ENCODE results near the gene ZBTB20.
"Not testable (repeated sequence)": the region's sequence is repeated elsewhere in the genome, so short reads cannot be mapped to it uniquely, and the experiment has no call there.

The ZBTB20 gene

GRCh38 chr3:114824014-114824413 lies 323.1 kb downstream of the ZBTB20 start:
- DNase-seq = no peak

DNA sequence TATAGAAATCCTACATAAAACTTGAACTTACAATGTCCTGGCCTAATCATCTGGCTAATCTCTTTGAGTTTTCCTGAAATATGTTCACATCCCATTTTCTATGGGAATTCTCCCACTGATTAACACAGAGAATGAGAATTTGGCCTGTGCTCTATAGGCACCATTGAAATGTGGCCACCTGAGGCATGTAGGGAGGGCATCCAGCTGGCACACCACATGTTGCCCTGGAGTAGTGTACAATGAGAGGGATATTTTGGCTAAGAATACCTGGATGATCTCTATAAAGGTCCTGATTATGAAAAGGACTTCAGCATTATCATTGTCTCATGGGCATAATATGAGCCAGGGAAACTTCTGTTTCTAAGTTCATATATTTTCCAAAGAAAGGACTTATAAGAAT lies 324.0 kb downstream of the ZBTB20 start:
- no peak for DNase-seq

GRCh38 chr3:114816052-114816451 lies 331.0 kb downstream of the ZBTB20 start:
- no peak for DNase-seq

DNA sequence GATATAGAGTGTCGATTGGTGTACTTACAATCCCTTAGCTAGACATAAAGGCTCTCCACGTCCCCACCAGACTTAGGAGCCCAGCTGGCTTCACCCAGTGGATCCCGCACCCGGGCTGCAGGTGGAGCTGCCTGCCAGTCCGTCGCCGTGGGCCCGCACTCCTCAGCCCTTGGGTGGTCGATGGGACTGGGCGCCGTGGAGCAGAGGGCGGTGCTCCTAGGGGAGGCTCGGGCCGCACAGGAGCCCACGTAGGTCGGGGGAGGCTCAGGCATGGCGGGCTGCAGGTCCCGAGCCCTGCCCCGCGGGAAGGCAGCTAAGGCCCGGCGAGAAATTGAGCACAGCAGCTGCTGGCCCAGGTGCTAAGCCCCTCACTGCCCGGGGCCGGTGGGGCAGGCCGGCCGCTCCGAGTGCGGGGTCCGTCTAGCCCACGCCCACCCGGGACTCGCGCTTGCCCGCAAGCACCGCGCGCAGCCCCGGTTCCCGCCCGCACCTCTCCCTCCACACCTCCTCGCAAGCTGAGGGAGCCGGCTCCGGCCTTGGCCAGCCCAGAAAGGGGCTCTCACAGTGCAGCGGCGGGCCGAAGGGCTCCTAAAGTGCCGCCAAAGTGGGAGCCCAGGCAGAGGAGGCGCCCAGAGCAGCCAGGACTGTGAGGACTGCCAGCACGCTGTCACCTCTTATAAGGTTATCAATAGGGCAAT lies 334.4 kb downstream of the ZBTB20 start:
- DNase-seq = not testable (repeated sequence)

GRCh38 chr3:114809668-114810413 lies 337.2 kb downstream of the ZBTB20 start:
- DNase-seq = peak; percentile 53

DNA sequence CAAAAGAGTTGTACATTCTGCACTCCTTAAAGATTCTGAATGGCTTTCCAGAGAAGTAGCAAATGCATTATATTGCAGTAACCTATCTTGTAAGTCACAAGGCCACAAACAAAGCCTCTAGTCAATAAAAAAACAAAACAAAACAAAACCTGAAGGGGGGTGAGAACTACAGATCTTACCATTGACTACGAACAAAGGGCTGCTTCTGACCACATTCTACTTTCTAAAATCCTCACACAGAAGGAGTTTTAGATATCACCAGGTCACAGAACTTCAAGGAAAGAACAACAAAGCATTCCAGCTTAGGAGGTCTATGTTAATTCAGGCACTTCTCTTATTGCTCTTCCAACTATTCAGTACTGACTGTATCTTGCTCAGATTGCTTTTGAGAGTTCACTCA lies 343.0 kb downstream of the ZBTB20 start:
- no peak for DNase-seq

DNA sequence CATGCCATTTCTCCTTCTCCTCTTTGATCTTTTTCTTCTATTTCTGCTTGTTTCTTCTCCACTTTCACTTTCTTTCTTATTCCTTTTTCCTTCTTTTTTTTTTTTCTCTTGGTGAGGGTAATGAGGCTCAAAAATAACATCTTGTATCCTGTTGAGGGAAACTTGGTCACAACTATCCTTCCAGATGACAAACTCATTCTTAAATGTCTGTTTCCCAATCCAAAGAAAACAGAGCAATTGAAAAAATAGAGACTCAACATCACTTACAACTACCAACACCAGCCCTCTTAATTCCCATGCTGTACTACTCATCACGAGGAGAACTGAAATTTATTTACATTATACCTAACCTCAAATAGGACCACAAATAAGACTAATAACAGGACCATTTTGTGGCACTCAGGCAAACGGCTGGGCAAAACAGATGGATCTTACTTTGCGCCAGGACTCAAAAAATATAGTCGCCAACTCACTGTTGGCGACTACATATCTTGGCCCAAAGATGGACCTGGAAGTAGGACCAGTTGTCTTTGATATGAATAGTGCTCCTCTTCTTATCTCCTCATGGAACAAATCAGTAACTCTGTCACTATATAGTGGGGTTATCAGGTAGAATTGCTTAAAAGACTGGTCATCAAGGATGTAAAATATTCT lies 343.9 kb downstream of the ZBTB20 start:
- no peak for DNase-seq

GRCh38 chr3:114800272-114801031 lies 346.6 kb downstream of the ZBTB20 start:
- no peak for DNase-seq

DNA sequence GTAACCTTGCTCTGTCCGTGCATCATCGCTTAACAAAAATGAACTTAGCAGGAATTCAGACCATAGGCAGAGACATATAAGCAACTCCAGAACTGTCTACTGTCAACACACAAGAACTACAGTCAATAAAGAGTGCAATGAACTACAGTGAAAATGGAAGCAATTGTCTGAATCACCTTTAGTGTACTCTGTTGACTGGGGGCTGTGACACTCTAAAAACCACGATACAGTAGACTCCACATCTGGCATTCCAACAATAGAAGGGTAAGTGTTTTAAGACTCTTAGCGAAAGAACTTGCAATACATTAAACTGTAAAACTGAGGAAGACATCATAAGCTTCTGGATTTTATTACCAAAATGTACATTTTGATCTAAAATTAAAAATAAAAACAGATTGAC lies 347.3 kb downstream of the ZBTB20 start:
- DNase-seq = no peak

- DNase-seq = no peak
These were observed 350.3 kb downstream of the ZBTB20 start for GRCh38 chr3:114796796-114797195.

DNA sequence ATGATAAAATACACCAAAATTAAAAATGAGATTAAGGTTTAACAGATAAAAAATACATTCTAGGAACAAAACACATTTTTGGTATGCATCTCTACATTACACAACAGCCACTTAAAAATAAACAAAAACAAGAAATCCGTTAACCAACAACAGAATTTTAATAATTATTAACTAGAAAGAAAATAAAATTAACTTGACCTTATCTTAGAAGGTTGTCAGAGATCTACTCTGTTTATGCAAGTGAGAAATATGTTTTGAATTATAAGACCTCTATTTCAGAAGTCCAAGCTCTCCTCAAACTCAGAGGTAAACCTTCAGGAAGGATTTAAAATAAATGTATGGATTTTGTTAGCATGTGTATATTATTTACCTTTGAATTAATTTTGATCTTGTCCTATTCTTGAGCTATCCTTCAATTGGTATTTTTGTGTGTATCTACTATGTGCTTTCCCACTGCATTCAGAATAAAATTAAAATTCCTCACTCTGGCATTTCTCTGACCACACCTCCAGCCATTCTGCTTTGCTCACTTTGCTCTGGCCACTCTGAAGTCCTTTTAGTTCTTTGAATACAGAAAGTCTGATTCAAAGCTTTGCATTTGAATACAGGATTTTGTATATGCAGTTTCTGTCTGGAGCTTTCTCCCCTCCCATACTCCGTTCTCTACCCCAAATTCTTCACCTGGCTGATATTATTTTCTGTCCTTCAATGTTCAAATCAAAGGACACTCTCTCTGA lies 352.0 kb downstream of the ZBTB20 start:
- DNase-seq = no peak

GRCh38 chr3:114792159-114792918 lies 354.7 kb downstream of the ZBTB20 start:
- DNase-seq = no peak

GRCh38 chr3:114790752-114791151 lies 356.3 kb downstream of the ZBTB20 start:
- DNase-seq = no peak

- DNase-seq = no peak
These were observed 357.3 kb downstream of the ZBTB20 start for GRCh38 chr3:114789803-114790202.

DNA sequence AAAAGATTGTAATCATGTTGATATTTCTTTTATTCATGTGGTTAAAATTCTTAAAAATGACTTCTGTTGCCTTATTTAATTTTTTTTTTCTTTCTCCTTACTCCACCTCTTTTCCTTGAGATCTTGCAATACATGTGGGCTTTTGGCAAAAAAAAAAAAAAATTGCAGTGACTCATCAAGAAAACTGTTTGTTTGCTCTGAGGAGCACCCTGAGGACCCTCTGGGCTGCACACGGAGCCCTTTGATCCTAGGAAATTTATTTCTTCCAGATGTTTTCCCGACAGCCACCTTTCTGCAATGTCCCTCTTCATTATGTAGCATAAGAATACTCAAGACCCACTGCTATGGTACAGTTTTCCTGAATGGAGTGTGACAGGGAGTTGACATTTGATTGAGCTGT lies 371.7 kb downstream of the ZBTB20 start:
- no peak for DNase-seq

- no peak for DNase-seq
These were observed 376.2 kb downstream of the ZBTB20 start for GRCh38 chr3:114770874-114771273.

- DNase-seq = no peak
These were observed 383.0 kb downstream of the ZBTB20 start for GRCh38 chr3:114764056-114764492.

GRCh38 chr3:114762144-114762543 lies 384.9 kb downstream of the ZBTB20 start:
- no peak for DNase-seq

GRCh38 chr3:114760679-114761078 lies 386.4 kb downstream of the ZBTB20 start:
- DNase-seq = no peak

- no peak for DNase-seq
These were observed 388.0 kb downstream of the ZBTB20 start for GRCh38 chr3:114758831-114759699.

Measured in CD4-positive, alpha-beta T cell treated with Interleukin-17A for 1 hour (primary cell).